HepG2 (cell line): Measurements from ENCODE around the gene FAM118B. TPM values are rescaled to one million over a fixed set of nuclear protein-coding genes. Genes with fewer than 3 reads are reported as not detected.

Source experiments
- KIAA2018 ChIP-seq: sonication (generic); formaldehyde crosslinking; IDR thresholded peaks from 2 replicates; pipeline ENCODE4 v1.5.0; 2020; ENCODE audit warnings: mild to moderate bottlenecking, missing genetic modification reagents, borderline replicate concordance
- MTF1 ChIP-seq: sonication (generic); formaldehyde crosslinking; IDR thresholded peaks from 2 replicates; pipeline ENCODE4 v1.5.0; 2020; ENCODE audit warnings: missing genetic modification reagents
- PHB2 ChIP-seq: fragments of 450-650 bp; IDR thresholded peaks from 2 replicates; pipeline ENCODE4 v1.6.1; 2018; ENCODE audit not compliant: partially characterized antibody
- RXRA ChIP-seq: sonication (generic); formaldehyde crosslinking; IDR thresholded peaks from 2 replicates; pipeline ENCODE4 v1.5.1; 2020; ENCODE audit warnings: missing genetic modification reagents
- SAFB2 ChIP-seq: sonication (generic); formaldehyde crosslinking; IDR thresholded peaks from 2 replicates; pipeline ENCODE4 v1.5.1; 2020; ENCODE audit warnings: missing genetic modification reagents, low read depth, mild to moderate bottlenecking, borderline replicate concordance
- SYNCRIP ChIP-seq: fragments of 200-400 bp; formaldehyde crosslinking; IDR thresholded peaks from 2 replicates; pipeline ENCODE4 v1.6.1; 2018; ENCODE audit warnings: mild to moderate bottlenecking, low read depth, low read length; ENCODE audit not compliant: insufficient read depth
- ZNF362 ChIP-seq: sonication (generic); formaldehyde crosslinking; IDR thresholded peaks from 2 replicates; pipeline ENCODE4 v1.4.0; 2020; ENCODE audit warnings: missing genetic modification reagents, mild to moderate bottlenecking, borderline replicate concordance
- ZNF543 ChIP-seq: sonication (generic); formaldehyde crosslinking; IDR thresholded peaks from 2 replicates; pipeline ENCODE4 v1.4.0; 2020; ENCODE audit warnings: mild to moderate bottlenecking, missing genetic modification reagents
- ZSCAN31 ChIP-seq: sonication (generic); formaldehyde crosslinking; IDR thresholded peaks from 2 replicates; pipeline ENCODE4 v1.5.0; 2020; ENCODE audit warnings: low read depth, mild to moderate bottlenecking, missing genetic modification reagents
- polyA plus RNA-seq, 8 experiments: library from polyadenylated mRNA; depleted of rRNA in 3 of 8; stranded (reverse) in 7 of 8; unstranded in 1 of 8; fragments of >200 nt; fragmentation: Illumina TruSeq in 4 of 8; extraction: Trizol in 4 of 8; gene quantifications; 2 replicates each; pipeline versions ENCODE4 v1.2.1 to v1.2.3, GENCODE V29; 2011 to 2016; ENCODE audit warnings: low read depth in 4 of 8, missing spikeins in 1 of 8, mixed read lengths in 1 of 8; ENCODE audit not compliant: insufficient read depth in 1 of 8
- total RNA-seq, 5 experiments: library from RNA; depleted of rRNA; stranded (reverse); fragments of >200 nt; fragmentation: Illumina TruSeq; extraction: Trizol; gene quantifications; 2 replicates each; pipeline ENCODE4 v1.2.3, GENCODE V29; 2016; ENCODE audit warnings: low read depth in 1 of 5
- TF ChIP-seq, protein P1 (sequence below): sonication (generic); formaldehyde crosslinking; IDR thresholded peaks from 2 replicates; pipeline ENCODE4 v1.4.0; 2020; ENCODE audit warnings: missing genetic modification reagents, borderline replicate concordance

FAM118B gene
- total and polyA plus RNA-seq, 2 of the 13 experiments (the other 11 are each of a cell fraction or from before 2014, with no cell fraction given), result 10.2 to 25.7 TPM

- TF ChIP-seq ZNF362 (no peak), KIAA2018 (CRISPR knock-in tag) (no peak), SAFB2 (CRISPR knock-in tag) (no peak), SYNCRIP (no peak), ZNF543 (CRISPR knock-in tag) (no peak), PHB2 (no peak), RXRA (CRISPR knock-in tag) (peak; percentile 37), ZSCAN31 (CRISPR knock-in tag) (no peak), MTF1 (CRISPR knock-in tag) (no peak)
- TF ChIP-seq, protein P1, sequence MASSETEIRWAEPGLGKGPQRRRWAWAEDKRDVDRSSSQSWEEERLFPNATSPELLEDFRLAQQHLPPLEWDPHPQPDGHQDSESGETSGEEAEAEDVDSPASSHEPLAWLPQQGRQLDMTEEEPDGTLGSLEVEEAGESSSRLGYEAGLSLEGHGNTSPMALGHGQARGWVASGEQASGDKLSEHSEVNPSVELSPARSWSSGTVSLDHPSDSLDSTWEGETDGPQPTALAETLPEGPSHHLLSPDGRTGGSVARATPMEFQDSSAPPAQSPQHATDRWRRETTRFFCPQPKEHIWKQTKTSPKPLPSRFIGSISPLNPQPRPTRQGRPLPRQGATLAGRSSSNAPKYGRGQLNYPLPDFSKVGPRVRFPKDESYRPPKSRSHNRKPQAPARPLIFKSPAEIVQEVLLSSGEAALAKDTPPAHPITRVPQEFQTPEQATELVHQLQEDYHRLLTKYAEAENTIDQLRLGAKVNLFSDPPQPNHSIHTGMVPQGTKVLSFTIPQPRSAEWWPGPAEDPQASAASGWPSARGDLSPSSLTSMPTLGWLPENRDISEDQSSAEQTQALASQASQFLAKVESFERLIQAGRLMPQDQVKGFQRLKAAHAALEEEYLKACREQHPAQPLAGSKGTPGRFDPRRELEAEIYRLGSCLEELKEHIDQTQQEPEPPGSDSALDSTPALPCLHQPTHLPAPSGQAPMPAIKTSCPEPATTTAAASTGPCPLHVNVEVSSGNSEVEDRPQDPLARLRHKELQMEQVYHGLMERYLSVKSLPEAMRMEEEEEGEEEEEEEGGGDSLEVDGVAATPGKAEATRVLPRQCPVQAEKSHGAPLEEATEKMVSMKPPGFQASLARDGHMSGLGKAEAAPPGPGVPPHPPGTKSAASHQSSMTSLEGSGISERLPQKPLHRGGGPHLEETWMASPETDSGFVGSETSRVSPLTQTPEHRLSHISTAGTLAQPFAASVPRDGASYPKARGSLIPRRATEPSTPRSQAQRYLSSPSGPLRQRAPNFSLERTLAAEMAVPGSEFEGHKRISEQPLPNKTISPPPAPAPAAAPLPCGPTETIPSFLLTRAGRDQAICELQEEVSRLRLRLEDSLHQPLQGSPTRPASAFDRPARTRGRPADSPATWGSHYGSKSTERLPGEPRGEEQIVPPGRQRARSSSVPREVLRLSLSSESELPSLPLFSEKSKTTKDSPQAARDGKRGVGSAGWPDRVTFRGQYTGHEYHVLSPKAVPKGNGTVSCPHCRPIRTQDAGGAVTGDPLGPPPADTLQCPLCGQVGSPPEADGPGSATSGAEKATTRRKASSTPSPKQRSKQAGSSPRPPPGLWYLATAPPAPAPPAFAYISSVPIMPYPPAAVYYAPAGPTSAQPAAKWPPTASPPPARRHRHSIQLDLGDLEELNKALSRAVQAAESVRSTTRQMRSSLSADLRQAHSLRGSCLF (CRISPR knock-in tag), result no peak
Measured at GRCh38 chr11:126185259-126186024, 26.1 kb upstream of the FAM118B start (continued).
